ENCODE results near the gene EML4. TPM values are rescaled to one million over a fixed set of nuclear protein-coding genes. Genes with fewer than 3 reads are reported as not detected.

EML4 gene
- total and polyA plus RNA-seq, 4 donors: 9.6 to 51.9 (median 30.8) TPM

DNA sequence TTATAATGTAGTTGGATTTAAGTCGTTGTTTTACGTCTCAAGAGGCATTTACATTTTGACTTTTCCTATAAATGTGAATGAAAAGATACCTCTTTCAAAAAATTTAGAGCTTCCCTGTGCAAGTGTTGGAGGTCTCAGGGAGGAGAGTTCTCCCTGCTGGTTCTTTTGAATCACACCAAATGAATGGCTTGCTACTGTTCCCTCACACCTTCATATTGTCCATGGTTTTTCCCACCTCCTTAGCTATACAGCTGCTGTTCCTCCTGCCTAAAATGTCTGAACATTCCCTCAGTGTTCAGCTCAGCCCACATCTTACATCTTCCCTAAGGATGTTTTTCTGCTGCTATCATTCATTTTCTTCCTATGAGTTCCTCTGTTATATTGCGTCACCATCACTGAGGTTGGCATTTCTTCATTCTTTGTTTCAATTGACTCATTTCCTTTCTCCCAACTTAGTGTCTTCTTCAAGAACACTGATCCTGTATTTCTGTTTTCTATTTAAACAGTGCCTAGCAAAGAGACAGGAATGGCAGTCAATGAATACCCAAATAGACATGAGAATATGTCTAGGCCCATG is 145.8 kb downstream of the EML4 start:
- ATAC-seq (ENCODE audit: low FRiP score) (no peak), DNase-seq (no peak)
- no peak overlapping the region for H3K27ac ChIP-seq (ENCODE audit: low read depth in 1 of 2, low read length in 2 of 2)
- peaks cover 0 to 3% of the 10 kb centered on the region in 2 donors for H3K36me3 ChIP-seq (ENCODE audit: control insufficient read depth in 1 of 2, insufficient read depth in 2 of 2, low read length in 1 of 2)
- WGBS, 2 donors: 81 to 83% methylated on average over 3 of the region's 3 CpGs
- no peaks in the 10 kb centered on the region for H3K4me1 ChIP-seq (ENCODE audit: control insufficient read depth in 1 of 2, insufficient read depth in 2 of 2, low read length in 2 of 2)
- H3K9me3 ChIP-seq (ENCODE audit: control insufficient read depth, low read length): no peaks in the 10 kb centered on the region
- H3K27me3 ChIP-seq (ENCODE audit: control insufficient read depth in 1 of 2, insufficient read depth in 2 of 2, low read length in 1 of 2): no peaks in the 10 kb centered on the region
- no peak overlapping the region for H3K4me3 ChIP-seq (ENCODE audit: low read length in 2 of 2)
- intact Hi-C loops (cut with DNase I): no loop called here

DNA sequence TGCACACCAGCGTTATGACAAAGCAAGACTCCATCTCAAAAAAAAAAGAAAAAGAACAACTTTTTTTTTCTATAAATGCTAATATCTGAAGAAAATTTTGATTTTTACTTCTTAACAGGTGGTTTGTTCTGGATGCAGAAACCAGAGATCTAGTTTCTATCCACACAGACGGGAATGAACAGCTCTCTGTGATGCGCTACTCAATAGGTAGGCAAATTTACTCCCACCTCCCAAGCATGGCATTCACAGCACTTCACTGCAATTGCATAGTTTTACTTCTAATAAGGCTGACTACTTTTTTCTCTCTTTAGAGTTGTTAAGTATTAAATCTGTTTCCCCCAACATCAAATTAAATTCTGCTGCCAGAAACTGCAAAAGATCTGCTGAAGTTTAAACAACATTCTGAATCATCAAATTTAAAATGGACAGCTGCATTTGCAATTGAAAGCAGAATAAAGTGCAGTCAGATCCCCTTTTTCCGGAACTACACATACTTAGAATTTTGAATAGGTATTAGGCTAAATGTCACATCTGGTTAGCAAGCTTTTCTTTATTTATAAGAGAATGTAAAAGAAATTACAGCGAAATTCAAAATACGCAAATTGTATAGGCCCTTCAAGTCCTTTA is 146.8 kb downstream of the EML4 start:
- no peak overlapping the region for H3K4me3 ChIP-seq (ENCODE audit: low read length in 2 of 2)
- H3K36me3 ChIP-seq (ENCODE audit: control insufficient read depth in 1 of 2, insufficient read depth in 2 of 2, low read length in 1 of 2): peaks cover 0 to 3% of the 10 kb centered on the region in 2 donors
- no peaks in the 10 kb centered on the region for H3K4me1 ChIP-seq (ENCODE audit: control insufficient read depth in 1 of 2, insufficient read depth in 2 of 2, low read length in 2 of 2)
- intact Hi-C loops (cut with DNase I): no loop called here
- ATAC-seq (ENCODE audit: low FRiP score): no peak
- DNase-seq: no peak
- H3K27me3 ChIP-seq (ENCODE audit: control insufficient read depth in 1 of 2, insufficient read depth in 2 of 2, low read length in 1 of 2): no peaks in the 10 kb centered on the region
- 91 to 95% methylated on average over 6 of the region's 6 CpGs for WGBS, 2 donors
- H3K27ac ChIP-seq (ENCODE audit: low read depth in 1 of 2, low read length in 2 of 2): no peak overlapping the region
- no peaks in the 10 kb centered on the region for H3K9me3 ChIP-seq (ENCODE audit: control insufficient read depth, low read length)

GRCh38 chr2:42316910-42317309 is 147.8 kb downstream of the EML4 start:
- no peak overlapping the region for H3K4me3 ChIP-seq (ENCODE audit: low read length in 2 of 2)
- H3K27me3 ChIP-seq (ENCODE audit: control insufficient read depth in 1 of 2, insufficient read depth in 2 of 2, low read length in 1 of 2): no peaks in the 10 kb centered on the region
- WGBS, 2 donors: 60 to 74% methylated on average over 3 of the region's 3 CpGs
- DNase-seq: no peak
- ATAC-seq (ENCODE audit: low FRiP score): no peak
- no peak overlapping the region for H3K27ac ChIP-seq (ENCODE audit: low read depth in 1 of 2, low read length in 2 of 2)
- H3K36me3 ChIP-seq (ENCODE audit: control insufficient read depth in 1 of 2, insufficient read depth in 2 of 2, low read length in 1 of 2): peaks cover 0 to 3% of the 10 kb centered on the region in 2 donors
- intact Hi-C loops (cut with DNase I): no loop called here
- no peaks in the 10 kb centered on the region for H3K9me3 ChIP-seq (ENCODE audit: control insufficient read depth, low read length)
- H3K4me1 ChIP-seq (ENCODE audit: control insufficient read depth in 1 of 2, insufficient read depth in 2 of 2, low read length in 2 of 2): no peaks in the 10 kb centered on the region

DNA sequence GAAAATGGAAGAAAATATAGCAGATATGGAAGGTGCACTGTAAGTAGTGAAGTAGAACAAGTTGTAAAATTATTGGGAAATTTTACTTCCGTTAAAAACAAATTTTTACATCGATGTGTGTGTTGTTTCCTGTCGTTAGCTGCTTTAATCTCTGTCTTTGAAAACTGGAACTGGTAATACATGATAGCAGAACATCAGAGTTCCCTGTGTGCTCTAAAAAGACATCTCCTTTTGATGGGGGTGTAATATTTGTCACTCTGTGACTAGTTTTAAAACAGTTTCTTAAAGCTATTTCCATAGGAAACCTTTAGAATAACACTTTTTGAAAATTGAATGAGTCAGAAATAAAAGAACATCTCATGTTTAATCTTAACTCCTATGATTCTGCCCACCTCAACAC is 148.3 kb downstream of the EML4 start:
- intact Hi-C loops (cut with DNase I): no loop called here
- no peak overlapping the region for H3K4me3 ChIP-seq (ENCODE audit: low read length in 2 of 2)
- ATAC-seq (ENCODE audit: low FRiP score) (no peak), DNase-seq (no peak)
- no peaks in the 10 kb centered on the region for H3K27me3 ChIP-seq (ENCODE audit: control insufficient read depth in 1 of 2, insufficient read depth in 2 of 2, low read length in 1 of 2)
- peaks cover 0 to 3% of the 10 kb centered on the region in 2 donors for H3K36me3 ChIP-seq (ENCODE audit: control insufficient read depth in 1 of 2, insufficient read depth in 2 of 2, low read length in 1 of 2)
- no peak overlapping the region for H3K27ac ChIP-seq (ENCODE audit: low read depth in 1 of 2, low read length in 2 of 2)
- no peaks in the 10 kb centered on the region for H3K9me3 ChIP-seq (ENCODE audit: control insufficient read depth, low read length)
- H3K4me1 ChIP-seq (ENCODE audit: control insufficient read depth in 1 of 2, insufficient read depth in 2 of 2, low read length in 2 of 2): no peaks in the 10 kb centered on the region
- WGBS, 2 donors: 94% methylated on average over 3 of the region's 3 CpGs

DNA sequence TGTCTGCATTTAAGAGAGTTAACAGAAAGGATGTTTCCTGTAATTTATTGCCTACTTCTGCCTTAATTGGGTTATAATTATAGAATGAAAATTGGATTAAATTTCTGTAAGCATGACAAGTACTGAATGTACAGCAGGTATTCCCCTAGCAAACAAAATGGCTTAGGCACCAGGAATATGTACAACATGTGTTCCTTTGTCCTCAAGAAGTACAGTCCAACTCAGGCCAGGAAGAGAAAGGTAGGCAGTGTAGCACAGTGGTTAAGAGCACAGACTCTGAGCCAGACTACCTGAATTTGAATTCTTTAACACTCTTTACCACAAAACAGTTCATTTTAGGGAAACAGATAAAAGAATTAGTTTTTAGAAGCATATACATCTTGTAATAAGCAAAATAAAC is 148.8 kb downstream of the EML4 start:
- intact Hi-C loops (cut with DNase I): no loop called here
- H3K36me3 ChIP-seq (ENCODE audit: control insufficient read depth in 1 of 2, insufficient read depth in 2 of 2, low read length in 1 of 2): peaks cover 0 to 3% of the 10 kb centered on the region in 2 donors
- H3K4me3 ChIP-seq (ENCODE audit: low read length in 2 of 2): no peak overlapping the region
- DNase-seq (no peak), ATAC-seq (ENCODE audit: low FRiP score) (no peak)
- no peaks in the 10 kb centered on the region for H3K4me1 ChIP-seq (ENCODE audit: control insufficient read depth in 1 of 2, insufficient read depth in 2 of 2, low read length in 2 of 2)
- H3K27ac ChIP-seq (ENCODE audit: low read depth in 1 of 2, low read length in 2 of 2): no peak overlapping the region
- no peaks in the 10 kb centered on the region for H3K9me3 ChIP-seq (ENCODE audit: control insufficient read depth, low read length)
- H3K27me3 ChIP-seq (ENCODE audit: control insufficient read depth in 1 of 2, insufficient read depth in 2 of 2, low read length in 1 of 2): no peaks in the 10 kb centered on the region

GRCh38 chr2:42319265-42319664 is 150.1 kb downstream of the EML4 start:
- ATAC-seq (ENCODE audit: low FRiP score): no peak
- intact Hi-C loops (cut with DNase I): no loop called here
- no peak for DNase-seq
- peaks cover 0 to 3% of the 10 kb centered on the region in 2 donors for H3K36me3 ChIP-seq (ENCODE audit: control insufficient read depth in 1 of 2, insufficient read depth in 2 of 2, low read length in 1 of 2)
- WGBS, 2 donors: 85 to 94% methylated on average over 5 of the region's 5 CpGs
- H3K9me3 ChIP-seq (ENCODE audit: control insufficient read depth, low read length): no peaks in the 10 kb centered on the region
- H3K27me3 ChIP-seq (ENCODE audit: control insufficient read depth in 1 of 2, insufficient read depth in 2 of 2, low read length in 1 of 2): no peaks in the 10 kb centered on the region
- H3K27ac ChIP-seq (ENCODE audit: low read depth in 1 of 2, low read length in 2 of 2): no peak overlapping the region
- H3K4me1 ChIP-seq (ENCODE audit: control insufficient read depth in 1 of 2, insufficient read depth in 2 of 2, low read length in 2 of 2): no peaks in the 10 kb centered on the region
- no peak overlapping the region for H3K4me3 ChIP-seq (ENCODE audit: low read length in 2 of 2)

- Histone ChIP-seq H3K27me3 (ENCODE audit: control insufficient read depth in 1 of 2, insufficient read depth in 2 of 2, low read length in 1 of 2) (no peaks in the 10 kb centered on the region), H3K36me3 (ENCODE audit: control insufficient read depth in 1 of 2, insufficient read depth in 2 of 2, low read length in 1 of 2) (peaks cover 0 to 3% of the 10 kb centered on the region in 2 donors), H3K4me1 (ENCODE audit: control insufficient read depth in 1 of 2, insufficient read depth in 2 of 2, low read length in 2 of 2) (no peaks in the 10 kb centered on the region), H3K27ac (ENCODE audit: low read depth in 1 of 2, low read length in 2 of 2) (no peak overlapping the region), H3K9me3 (ENCODE audit: control insufficient read depth, low read length) (no peaks in the 10 kb centered on the region), H3K4me3 (ENCODE audit: low read length in 2 of 2) (no peak overlapping the region)
- 80 to 82% methylated on average over 2 of the region's 2 CpGs for WGBS, 2 donors
- intact Hi-C loops (cut with DNase I): loop anchor here in 1 of 2 donors (10.0 kb wide), 1 partner anchor 457 kb away; no protein-coding TSS in a partner anchor
- DNase-seq (no peak), ATAC-seq (ENCODE audit: low FRiP score) (no peak)
These were observed 152.4 kb downstream of the EML4 start for GRCh38 chr2:42321452-42322064.

- Histone ChIP-seq H3K9me3 (ENCODE audit: control insufficient read depth, low read length) (no peaks in the 10 kb centered on the region), H3K27me3 (ENCODE audit: control insufficient read depth in 1 of 2, insufficient read depth in 2 of 2, low read length in 1 of 2) (no peaks in the 10 kb centered on the region), H3K27ac (ENCODE audit: low read depth in 1 of 2, low read length in 2 of 2) (no peak overlapping the region), H3K4me1 (ENCODE audit: control insufficient read depth in 1 of 2, insufficient read depth in 2 of 2, low read length in 2 of 2) (no peaks in the 10 kb centered on the region), H3K36me3 (ENCODE audit: control insufficient read depth in 1 of 2, insufficient read depth in 2 of 2, low read length in 1 of 2) (no peaks in the 10 kb centered on the region), H3K4me3 (ENCODE audit: low read length in 2 of 2) (no peak overlapping the region)
- ATAC-seq (ENCODE audit: low FRiP score) (no peak), DNase-seq (no peak)
- intact Hi-C loops (cut with DNase I): loop anchor here in 1 of 2 donors (10.0 kb wide), 1 partner anchor 459 kb away; no protein-coding TSS in a partner anchor
- WGBS, 2 donors: 96 to 97% methylated on average over 4 of the region's 4 CpGs
These were observed 155.1 kb downstream of the EML4 start for GRCh38 chr2:42324244-42324643.

DNA sequence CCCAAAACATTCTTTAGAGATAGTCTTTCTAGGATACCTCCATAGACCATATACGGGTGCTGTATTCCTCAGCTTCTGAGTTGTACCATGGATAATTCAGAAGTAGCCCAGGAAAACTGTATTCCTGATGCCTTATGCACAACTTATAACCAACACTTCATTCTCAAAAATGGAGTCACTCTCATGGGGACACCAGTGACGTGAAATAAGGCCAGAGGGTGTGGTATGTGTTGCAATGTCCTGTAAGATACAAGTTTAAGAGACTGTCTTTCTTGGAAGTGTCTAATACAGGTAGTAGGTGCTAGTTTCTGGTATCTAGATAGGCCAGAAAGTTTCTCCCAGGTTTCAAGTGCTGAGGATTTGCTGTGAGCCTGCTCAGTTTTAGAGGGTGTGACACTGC is 155.8 kb downstream of the EML4 start:
- Histone ChIP-seq H3K4me3 (ENCODE audit: low read length in 2 of 2) (no peak overlapping the region), H3K4me1 (ENCODE audit: control insufficient read depth in 1 of 2, insufficient read depth in 2 of 2, low read length in 2 of 2) (no peaks in the 10 kb centered on the region), H3K27ac (ENCODE audit: low read depth in 1 of 2, low read length in 2 of 2) (no peak overlapping the region), H3K36me3 (ENCODE audit: control insufficient read depth in 1 of 2, insufficient read depth in 2 of 2, low read length in 1 of 2) (no peaks in the 10 kb centered on the region), H3K27me3 (ENCODE audit: control insufficient read depth in 1 of 2, insufficient read depth in 2 of 2, low read length in 1 of 2) (no peaks in the 10 kb centered on the region), H3K9me3 (ENCODE audit: control insufficient read depth, low read length) (no peaks in the 10 kb centered on the region)
- WGBS, 2 donors: 80 to 81% methylated on average over 2 of the region's 2 CpGs
- no peak for ATAC-seq (ENCODE audit: low FRiP score)
- intact Hi-C loops (cut with DNase I): loop anchor here (5.0 to 10.0 kb wide), 2 partner anchors 228 to 460 kb away; no protein-coding TSS in a partner anchor
- DNase-seq: no peak
